ENCODE data around the gene CDK19.

DNA sequence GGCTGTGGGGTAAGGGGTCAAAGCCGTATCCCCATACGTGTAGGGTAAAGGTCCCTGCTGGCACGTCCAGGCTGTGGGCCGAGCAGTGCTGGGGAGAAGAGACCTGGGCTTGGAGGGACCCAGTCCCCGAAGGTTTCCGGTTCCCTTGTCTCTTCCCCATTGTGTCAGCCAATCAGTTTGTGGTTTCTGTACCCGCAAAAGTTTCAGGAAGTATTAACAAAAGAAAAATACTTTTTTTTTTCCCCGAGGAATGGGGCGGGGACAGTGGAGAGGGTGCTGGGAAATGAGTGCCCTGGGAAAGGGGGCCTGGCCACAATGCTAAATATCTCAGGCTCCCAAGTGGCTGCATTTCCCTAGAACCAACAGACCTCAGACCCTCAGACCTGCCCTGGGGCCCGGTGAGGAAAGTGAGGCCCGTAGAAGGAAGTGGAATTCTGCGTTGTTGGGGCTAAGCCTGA lies 44.1 kb upstream of the CDK19 start:
- TF ChIP-seq CTCF (IDR thresholded peaks at IDR 0.05) (no peak), EZH2 (IDR thresholded peaks at IDR 0.05) (no peak)
